IMR-90 (cell line): Measurements from ENCODE around the gene NPEPPS. TPM values are rescaled to one million over a fixed set of nuclear protein-coding genes. Genes with fewer than 3 reads are reported as not detected.
A peak's percentile ranks its signal among the peaks of the same experiment; 100 is the strongest.
"Not testable (repeated sequence)": the region's sequence is repeated elsewhere in the genome, so short reads cannot be mapped to it uniquely, and the experiment has no call there.

ENCODE experiments used
- ATAC-seq: fragments of 200-7000 bp; cut with Tn5 transposase; 2 replicates; pipeline ENCODE4 v1.9.1; 2020; ENCODE audit warnings: low read depth, mild to moderate bottlenecking, moderate library complexity
- BruUV-seq: library from RNA; stranded (reverse); fragments of 400-500 nt; replicated peaks from 2 replicates; lab custom pipeline; 2021; lab: Mats Ljungman, UMichigan
- CTCF ChIA-PET: fragments of 300-600 bp; formaldehyde crosslinking; extraction: SDS; loops from one replicate; lab custom pipeline; 2021; ENCODE audit warnings: antibody characterized with exemption; lab: Yijun Ruan, JAX
- POLR2A ChIA-PET: fragments of 300-600 bp; sonication (Branson Sonifier 250); formaldehyde crosslinking; loops from one replicate; lab custom pipeline; 2022; ENCODE audit warnings: antibody characterized with exemption; ENCODE audit not compliant: unreplicated experiment; lab: Charles Lee
- DNase-seq: peaks from one replicate; pipeline ENCODE4 v3.0.0; 2013
- H2AFZ ChIP-seq: replicated peaks from 2 replicates; pipeline ENCODE3; 2013; ENCODE audit warnings: low read length, mild to moderate bottlenecking; ENCODE audit not compliant: poor library complexity
- H2AK5ac ChIP-seq: 2 replicates; pipeline ENCODE4 v1.6.1; 2013; ENCODE audit warnings: low read depth, low read length, inconsistent platforms
- H2AK9ac ChIP-seq: replicated peaks from 2 replicates; pipeline ENCODE3; 2013; ENCODE audit warnings: mild to moderate bottlenecking, low read depth, low read length, moderate library complexity; ENCODE audit not compliant: poor library complexity
- H2BK120ac ChIP-seq: 2 replicates; pipeline ENCODE4 v1.6.1; 2013; ENCODE audit warnings: low read depth, low read length, inconsistent platforms
- H2BK15ac ChIP-seq: 3 replicates; pipeline ENCODE4 v1.6.1; 2013; ENCODE audit warnings: low read depth, low read length, inconsistent platforms
- H2BK20ac ChIP-seq: 2 replicates; pipeline ENCODE4 v1.6.1; 2013; ENCODE audit warnings: low read depth, mild to moderate bottlenecking, inconsistent platforms, low read length, moderate library complexity
- H2BK5ac ChIP-seq: 2 replicates; pipeline ENCODE4 v1.6.1; 2013; ENCODE audit warnings: mild to moderate bottlenecking, low read depth, low read length, inconsistent platforms; ENCODE audit not compliant: poor library complexity, severe bottlenecking
- H3K14ac ChIP-seq: replicated peaks from 2 replicates; pipeline ENCODE4 v1.6.1; 2013; ENCODE audit warnings: low read depth, low read length, inconsistent platforms
- H3K18ac ChIP-seq: 2 replicates; pipeline ENCODE4 v1.6.1; 2013; ENCODE audit warnings: low read depth, low read length, control low read depth
- H3K23ac ChIP-seq: 2 replicates; pipeline ENCODE4 v1.6.1; 2013; ENCODE audit warnings: low read depth, low read length, inconsistent platforms
- H3K27ac ChIP-seq: 2 replicates; pipeline ENCODE4 v1.5.1; 2013; ENCODE audit warnings: mild to moderate bottlenecking, control low read depth, low read length; ENCODE audit not compliant: insufficient read depth
- H3K27me3 ChIP-seq: 2 replicates; pipeline ENCODE4 v1.6.1; 2013; ENCODE audit warnings: low read length; ENCODE audit not compliant: control insufficient read depth, insufficient read depth
- H3K36me3 ChIP-seq: 2 replicates; pipeline ENCODE4 v1.6.1; 2013; ENCODE audit warnings: low read length, mixed read lengths; ENCODE audit not compliant: control insufficient read depth, insufficient read depth
- H3K4ac ChIP-seq: 2 replicates; pipeline ENCODE4 v1.6.1; 2013; ENCODE audit warnings: low read depth, low read length, inconsistent platforms
- H3K4me1 ChIP-seq: 2 replicates; pipeline ENCODE4 v1.6.1; 2013; ENCODE audit warnings: low read length, mixed read lengths; ENCODE audit not compliant: control insufficient read depth, insufficient read depth
- H3K4me2 ChIP-seq: 2 replicates; pipeline ENCODE4 v1.6.1; 2013; ENCODE audit warnings: low read depth, mild to moderate bottlenecking, control low read depth, low read length, moderate library complexity
- H3K4me3 ChIP-seq: 2 replicates; pipeline ENCODE4 v1.5.1; 2013; ENCODE audit warnings: low read depth, mild to moderate bottlenecking, control low read depth, low read length, moderate library complexity; ENCODE audit not compliant: insufficient read depth
- H3K56ac ChIP-seq: 2 replicates; pipeline ENCODE4 v1.6.1; 2013; ENCODE audit warnings: low read length, inconsistent platforms; ENCODE audit not compliant: insufficient read depth; ENCODE audit errors: extremely low read depth
- H3K79me1 ChIP-seq, 2 experiments: 2 replicates each; pipeline ENCODE4 v1.6.1; 2013; ENCODE audit warnings: low read length in 2 of 2, inconsistent platforms in 1 of 2, low read depth in 1 of 2
- H3K9ac ChIP-seq: 2 replicates; pipeline ENCODE4 v1.6.1; 2013; ENCODE audit warnings: low read depth, low read length, control low read depth
- H3K9me1 ChIP-seq: 2 replicates; pipeline ENCODE4 v1.6.1; 2013; ENCODE audit warnings: low read length, inconsistent platforms; ENCODE audit not compliant: insufficient read depth
- H3K9me3 ChIP-seq: 2 replicates; pipeline ENCODE4 v1.6.1; 2013; ENCODE audit warnings: low read length; ENCODE audit not compliant: control insufficient read depth, insufficient read depth
- H4K20me1 ChIP-seq: 2 replicates; pipeline ENCODE4 v1.6.1; 2013; ENCODE audit warnings: low read length, inconsistent platforms; ENCODE audit not compliant: insufficient read depth
- H4K5ac ChIP-seq: 2 replicates; pipeline ENCODE4 v1.6.1; 2013; ENCODE audit warnings: mild to moderate bottlenecking, low read depth, low read length, control low read depth
- H4K8ac ChIP-seq, 2 experiments: 2 replicates each; pipeline ENCODE4 v1.6.1; 2013; ENCODE audit warnings: low read depth in 2 of 2, low read length in 2 of 2, control low read depth in 1 of 2, inconsistent platforms in 1 of 2
- H4K91ac ChIP-seq: 2 replicates; pipeline ENCODE4 v1.6.1; 2013; ENCODE audit warnings: low read depth, low read length, inconsistent platforms; ENCODE audit not compliant: insufficient read depth
- MXI1 ChIP-seq: IDR thresholded peaks from 2 replicates; pipeline ENCODE4 v1.6.1; 2012; ENCODE audit warnings: low read depth, mild to moderate bottlenecking, low read length, moderate library complexity, borderline replicate concordance
- WGBS, 2 experiments: methylation state at CpG; one replicate each; pipeline versions ENCODE4 v1.1.5 to v1.1.7; 2013; ENCODE audit warnings: missing lambda C conversion rate in 2 of 2; ENCODE audit not compliant: insufficient read length in 1 of 2; ENCODE audit errors: extremely low coverage in 2 of 2; 5-methylcytosine and 5-hydroxymethylcytosine counted together
- dilution Hi-C: fragments of 300-500 bp; cut with HindIII; formaldehyde crosslinking; loops from one replicate; pipeline ENCODE4 v1.14.3; 2018; ENCODE audit warnings: low sequenced_read_pairs; ENCODE audit not compliant: unreplicated experiment
- in situ Hi-C: fragments of 300-500 bp; cut with MboI; formaldehyde crosslinking; loops from 3 replicates; pipeline ENCODE4 v1.14.3; 2019; ENCODE audit warnings: low sequenced_read_pairs, inconsistent platforms, mixed read lengths
- intact Hi-C: fragments of 100-400 bp; cut with micrococcal nuclease; formaldehyde crosslinking; loops from 2 replicates; pipeline ENCODE4 v1.10.0; 2022
- polyA plus RNA-seq, 3 experiments: library from polyadenylated mRNA; depleted of rRNA; stranded (reverse); fragments of >200 nt; gene quantifications; 2 replicates each; pipeline ENCODE4 v1.2.3, GENCODE V29; 2012; ENCODE audit warnings: low replicate concordance in 1 of 3
- total RNA-seq: library from RNA; depleted of rRNA; stranded (reverse); fragments of >200 nt; gene quantifications from 2 replicates; pipeline ENCODE4 v1.2.3, GENCODE V29; 2012

NPEPPS gene
- total and polyA plus RNA-seq, 2 of the 4 experiments (the other 2 are of a cell fraction) = 54.1 to 64.6 TPM

DNA sequence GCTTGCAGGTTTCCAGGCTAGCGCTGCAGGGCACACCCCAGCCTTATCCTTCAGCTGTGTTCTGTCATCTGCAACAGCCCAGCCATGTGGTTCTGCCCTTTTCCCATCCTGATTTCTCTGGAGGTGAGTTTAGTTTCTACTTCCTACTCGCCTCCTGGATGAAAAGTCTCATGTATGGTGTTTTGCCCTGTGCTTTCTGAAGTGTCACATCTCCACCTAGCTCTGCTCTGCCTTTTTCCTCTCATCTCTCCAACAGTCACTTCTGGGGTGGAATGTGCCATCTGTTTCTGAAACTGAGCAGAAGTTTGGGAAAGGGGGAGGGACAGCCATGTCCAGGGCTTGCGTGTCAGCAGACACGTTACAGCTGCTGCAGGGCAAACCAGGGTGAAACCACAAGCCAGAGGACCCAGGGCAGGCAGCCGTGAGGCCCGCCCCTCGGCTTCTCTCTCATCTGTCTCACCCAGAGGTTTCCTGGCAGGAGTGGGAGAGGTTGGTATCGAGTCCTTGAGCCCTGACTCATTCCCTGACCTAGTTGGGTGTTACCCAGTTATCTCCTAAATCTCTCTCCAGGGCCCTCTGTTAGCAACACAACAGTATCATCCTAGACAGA, 28.7 kb upstream of the NPEPPS start:
- H2BK120ac ChIP-seq = peak overlapping the region; percentile 93
- peak overlapping the region; percentile 74 for H3K23ac ChIP-seq
- H3K4me1 ChIP-seq, H4K20me1 ChIP-seq, H3K79me1 ChIP-seq, H2AFZ ChIP-seq, H3K27me3 ChIP-seq, in situ Hi-C loops, H3K9me1 ChIP-seq, H2AK9ac ChIP-seq, dilution Hi-C loops, intact Hi-C loops, H3K36me3 ChIP-seq, H2AK5ac ChIP-seq, H3K4me3 ChIP-seq, H3K9me3 ChIP-seq, BruUV-seq, H4K5ac ChIP-seq, H3K9ac ChIP-seq: not testable (repeated sequence)
- peak overlapping the region; percentile 76 for H3K4ac ChIP-seq
- peak; percentile 78; the same call in 1 of the 2 replicates for TF ChIP-seq MXI1
- WGBS, 2 experiments = no CpG with 5 or more reads among the region's 8 CpGs
- ChIA-PET POLR2A (interaction anchor here (1.0 kb wide), 1 partner anchor 103 kb away, joined by 3 read pairs; no protein-coding TSS in a partner anchor), CTCF (interaction anchor here (1.4 kb wide), 1 partner anchor 114 kb away, joined by 7 read pairs; no protein-coding TSS in a partner anchor)
- peak overlapping the region; percentile 66 for H4K91ac ChIP-seq
- peak overlapping the region; percentile 22; the same call in 1 of the 2 replicates for H3K56ac ChIP-seq
- H3K4me2 ChIP-seq = peak overlapping the region; percentile 13
- peak overlapping the region; percentile 12; the same call in 1 of the 3 replicates for H2BK15ac ChIP-seq
- H3K27ac ChIP-seq = peak overlapping the region; percentile 69
- peak overlapping the region; percentile 96 for H2BK20ac ChIP-seq
- peak overlapping the region; percentile 61 for H2BK5ac ChIP-seq
- H3K18ac ChIP-seq = peak overlapping the region; percentile 3
- ATAC-seq = peak; percentile 95
- H4K8ac ChIP-seq = peak overlapping the region in 1 of 2 experiments; percentile 62; a peak in 2 of 4 replicates
- DNase-seq = peak; percentile 75
- peak overlapping the region; percentile 81 for H3K14ac ChIP-seq

DNA sequence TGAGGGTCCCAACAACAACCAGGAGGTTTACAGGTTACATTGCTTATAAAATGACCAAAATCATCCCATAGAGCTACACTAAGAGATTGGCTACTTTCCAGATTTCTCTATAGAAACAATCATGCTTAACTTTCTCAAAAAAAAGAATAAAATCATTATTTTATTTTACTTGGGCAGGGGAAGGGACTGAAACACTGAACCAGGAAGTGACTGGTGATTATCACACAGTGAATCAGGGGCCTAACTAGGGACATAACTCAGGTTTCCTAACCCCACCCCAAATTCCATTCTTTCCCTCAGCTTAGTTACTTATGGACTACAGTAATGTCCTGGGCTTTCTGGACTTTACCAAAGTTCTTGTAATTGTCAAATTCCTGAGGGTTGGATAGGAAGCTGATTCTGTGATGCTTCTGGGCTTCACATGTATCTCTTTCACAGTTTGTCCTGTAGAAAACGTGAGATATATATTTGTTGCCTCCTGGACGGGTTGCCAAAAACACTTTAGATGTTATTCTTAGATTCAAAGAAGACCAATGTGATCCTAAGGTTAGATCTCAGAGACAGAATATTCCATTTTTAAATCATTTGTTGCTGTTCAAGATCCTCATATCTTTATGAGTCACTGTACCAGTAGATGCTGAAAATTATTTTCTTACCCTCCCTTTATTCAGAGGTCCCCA, 28.0 kb upstream of the NPEPPS start:
- H4K91ac ChIP-seq, H3K4me3 ChIP-seq, in situ Hi-C loops, H3K9ac ChIP-seq, H3K9me3 ChIP-seq, H2AK5ac ChIP-seq, H3K9me1 ChIP-seq, H2AK9ac ChIP-seq, H3K27me3 ChIP-seq, H3K36me3 ChIP-seq, H3K79me1 ChIP-seq, H3K23ac ChIP-seq, H3K4me1 ChIP-seq, intact Hi-C loops, dilution Hi-C loops, BruUV-seq, H4K20me1 ChIP-seq, H2AFZ ChIP-seq, H3K14ac ChIP-seq, POLR2A ChIA-PET, CTCF ChIA-PET: not testable (repeated sequence)
- H2BK5ac ChIP-seq = peak overlapping the region; percentile 75
- no CpG with 5 or more reads among the region's 2 CpGs for WGBS, 2 experiments
- H3K56ac ChIP-seq = 0 out of 2 replicates have a peak overlapping the region, but pooled peaks have one; percentile 6
- ATAC-seq (peak; percentile 40), DNase-seq (peak; percentile 37)
- peak overlapping the region; percentile 65; the same call in 1 of the 2 replicates for H3K4ac ChIP-seq
- H2BK120ac ChIP-seq = peak overlapping the region; percentile 48; the same call in 1 of the 2 replicates
- H4K8ac ChIP-seq = peak overlapping the region; percentile 53 to 60; a peak in 2 of 4 replicates
- peak overlapping the region; percentile 44; the same call in 1 of the 3 replicates for H2BK15ac ChIP-seq
- H3K4me2 ChIP-seq = peak overlapping the region; percentile 50; the same call in 1 of the 2 replicates
- peak overlapping the region; percentile 78; the same call in 1 of the 2 replicates for H3K18ac ChIP-seq
- 0 out of 2 replicates have a peak overlapping the region, but pooled peaks have one; percentile 42 for H3K27ac ChIP-seq
- H4K5ac ChIP-seq = peak overlapping the region; percentile 29; the same call in 1 of the 2 replicates
- peak overlapping the region; percentile 45; the same call in 1 of the 2 replicates for H2BK20ac ChIP-seq
